Stimulated activated CD8-positive, alpha-beta memory T cell treated with anti-CD3 and anti-CD28 coated beads, Interleukin-4, amount 100 ng/mL, for 1 hour (primary cell): Measurements from ENCODE around the gene FCER2.

Experiments used
- DNase-seq, 2 donors: peaks; one replicate each; pipeline ENCODE4 v3.0.0-alpha.2; 2020; ENCODE audit warnings: low read depth in 2 of 2, low spot score in 1 of 2

FCER2 gene

GRCh38 chr19:7679771-7680605, 21.9 kb downstream of the FCER2 start:
- no peak for DNase-seq

DNA sequence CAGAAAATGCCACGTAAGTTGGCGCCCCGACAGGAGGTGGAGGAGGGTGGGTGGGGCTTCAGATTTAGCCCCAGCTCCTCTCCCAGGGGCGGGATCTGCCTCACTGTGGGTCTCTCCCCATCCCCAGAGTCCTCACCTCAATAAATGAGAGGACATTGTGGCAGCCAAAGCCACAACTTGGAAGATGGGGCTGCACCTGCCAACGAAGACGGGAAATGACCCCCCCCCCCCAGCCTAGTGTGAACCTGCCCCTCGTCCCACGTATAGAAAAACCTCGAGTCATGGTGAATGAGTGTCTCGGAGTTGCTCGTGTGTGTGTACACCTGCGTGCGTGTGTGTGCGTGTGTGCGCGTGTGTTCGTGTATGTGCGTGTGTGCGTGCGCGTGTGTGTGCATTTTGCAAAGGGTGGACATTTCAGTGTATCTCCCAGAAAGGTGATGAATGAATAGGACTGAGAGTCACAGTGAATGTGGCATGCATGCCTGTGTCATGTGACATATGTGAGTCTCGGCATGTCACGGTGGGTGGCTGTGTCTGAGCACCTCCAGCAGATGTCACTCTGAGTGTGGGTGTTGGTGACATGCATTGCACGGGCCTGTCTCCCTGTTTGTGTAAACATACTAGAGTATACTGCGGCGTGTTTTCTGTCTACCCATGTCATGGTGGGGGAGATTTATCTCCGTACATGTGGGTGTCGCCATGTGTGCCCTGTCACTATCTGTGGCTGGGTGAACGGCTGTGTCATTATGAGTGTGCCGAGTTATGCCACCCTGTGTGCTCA, 22.8 kb downstream of the FCER2 start:
- peak in 1 of 2 donors; percentile 40 for DNase-seq

- no peak for DNase-seq
Measured at GRCh38 chr19:7677669-7678311, 24.1 kb downstream of the FCER2 start.

DNA sequence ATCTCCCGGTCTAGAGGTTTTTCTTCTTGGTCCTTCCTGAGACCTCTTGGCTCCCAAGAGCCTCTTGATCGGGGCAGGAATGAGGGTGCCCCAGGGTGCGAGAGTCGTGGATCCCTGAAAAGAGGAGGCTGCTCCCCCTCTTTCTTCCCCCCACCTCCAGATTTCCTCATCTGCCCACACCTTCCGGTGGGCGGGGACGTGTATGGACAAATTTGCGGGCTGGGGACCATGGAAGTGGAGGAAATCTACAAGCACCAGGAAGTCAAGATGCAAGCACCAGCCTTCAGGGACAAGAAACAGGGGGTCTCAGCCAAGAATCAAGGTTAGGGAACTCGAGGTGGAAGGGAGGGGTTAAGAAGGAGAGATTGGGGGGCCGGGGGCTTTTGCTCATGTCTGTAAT, 25.1 kb downstream of the FCER2 start, which contains the start of gene MCEMP1:
Gene MCEMP1 (plus strand): TSS at position 237 of the 400 bp plus-strand sequence. CDS start 31 bp downstream, at position 268.
- no peak for DNase-seq

- no peak for DNase-seq
Measured at GRCh38 chr19:7676376-7676775, 25.6 kb downstream of the FCER2 start.

DNA sequence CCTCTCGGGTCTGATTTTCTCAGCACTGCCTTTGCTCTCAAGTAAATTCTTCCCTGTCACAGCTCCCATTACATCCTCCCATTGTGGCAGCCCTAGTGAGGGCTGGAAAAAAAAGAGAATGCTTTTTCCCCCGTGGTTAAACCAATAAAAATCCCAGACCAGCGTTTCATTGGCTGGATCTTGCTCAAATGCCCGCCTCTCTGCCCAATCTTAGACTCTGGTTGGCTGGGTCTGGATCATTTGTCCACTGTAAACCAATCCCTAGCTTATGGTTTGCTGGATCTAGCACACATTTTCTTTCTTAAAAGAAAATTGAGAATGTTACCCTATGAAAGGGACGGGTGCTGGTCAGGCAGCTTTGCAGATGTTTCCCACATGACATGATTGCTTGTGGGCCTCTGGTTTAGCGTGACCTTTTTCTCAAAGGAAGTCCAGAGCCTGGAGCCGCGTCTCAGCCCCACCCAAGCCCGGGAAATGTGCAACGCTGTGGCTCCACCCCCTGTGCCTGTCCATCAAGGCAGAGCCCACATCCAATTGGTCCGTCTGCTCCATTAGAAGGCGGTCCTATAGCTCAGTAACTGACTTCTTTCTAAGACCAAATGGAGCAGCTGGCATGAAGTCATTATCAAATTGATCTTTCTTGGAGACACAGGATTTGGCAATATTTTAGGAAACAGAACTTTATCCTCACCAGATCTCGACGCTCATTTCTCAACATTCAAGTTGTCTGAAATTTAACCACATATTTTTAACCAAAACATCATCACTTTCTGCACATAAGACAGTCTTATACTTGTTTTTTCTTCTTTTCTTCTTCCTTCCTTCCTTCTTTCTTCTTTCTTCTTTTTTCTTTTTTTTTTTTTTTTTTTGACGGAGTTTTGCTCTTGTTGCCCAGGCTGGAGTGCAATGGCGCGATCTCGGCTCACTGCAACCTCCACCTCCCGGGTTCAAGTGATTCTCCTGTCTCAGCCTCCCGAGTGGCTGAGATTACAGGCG, 27.6 kb downstream of the FCER2 start:
- no peak for DNase-seq

DNA sequence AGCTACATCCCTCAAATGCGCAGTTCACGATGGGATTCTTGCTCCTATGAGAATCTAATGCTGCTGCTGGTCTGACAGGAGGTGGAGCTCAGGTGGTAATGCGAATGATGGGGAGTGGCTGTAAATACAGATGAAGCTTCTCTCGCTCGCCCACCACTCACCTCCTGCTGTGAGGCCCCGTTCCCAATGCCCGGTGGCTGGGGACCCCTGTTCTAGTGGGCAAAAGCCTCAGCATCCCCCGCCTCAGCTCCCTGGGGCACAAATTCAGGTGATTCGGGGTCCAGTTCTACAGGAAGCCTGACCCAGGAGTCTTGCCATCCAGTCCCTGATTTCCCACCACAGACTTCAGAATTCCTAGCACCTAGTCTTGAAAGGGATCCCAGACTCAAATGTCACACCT, 29.4 kb downstream of the FCER2 start:
- no peak for DNase-seq

DNA sequence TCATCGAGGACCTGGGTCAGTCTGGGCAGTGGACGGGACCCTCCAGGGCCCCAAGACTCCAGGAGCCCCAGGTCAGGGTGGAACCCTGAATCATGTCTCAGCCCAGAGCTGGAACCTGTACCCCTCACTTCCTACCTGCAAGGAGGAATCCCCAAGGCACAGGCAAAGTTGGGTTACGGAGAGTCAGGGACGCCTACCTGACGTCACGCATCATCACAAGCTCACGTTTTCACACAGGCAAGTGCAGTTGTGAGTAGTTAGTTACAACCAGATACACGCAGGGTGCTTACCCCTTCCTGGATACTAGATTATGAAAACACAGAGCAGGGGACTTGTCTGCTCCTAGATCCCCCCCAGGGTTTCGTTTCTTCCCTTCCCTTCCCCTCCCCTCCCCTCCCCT, 31.1 kb downstream of the FCER2 start:
- DNase-seq = no peak

DNA sequence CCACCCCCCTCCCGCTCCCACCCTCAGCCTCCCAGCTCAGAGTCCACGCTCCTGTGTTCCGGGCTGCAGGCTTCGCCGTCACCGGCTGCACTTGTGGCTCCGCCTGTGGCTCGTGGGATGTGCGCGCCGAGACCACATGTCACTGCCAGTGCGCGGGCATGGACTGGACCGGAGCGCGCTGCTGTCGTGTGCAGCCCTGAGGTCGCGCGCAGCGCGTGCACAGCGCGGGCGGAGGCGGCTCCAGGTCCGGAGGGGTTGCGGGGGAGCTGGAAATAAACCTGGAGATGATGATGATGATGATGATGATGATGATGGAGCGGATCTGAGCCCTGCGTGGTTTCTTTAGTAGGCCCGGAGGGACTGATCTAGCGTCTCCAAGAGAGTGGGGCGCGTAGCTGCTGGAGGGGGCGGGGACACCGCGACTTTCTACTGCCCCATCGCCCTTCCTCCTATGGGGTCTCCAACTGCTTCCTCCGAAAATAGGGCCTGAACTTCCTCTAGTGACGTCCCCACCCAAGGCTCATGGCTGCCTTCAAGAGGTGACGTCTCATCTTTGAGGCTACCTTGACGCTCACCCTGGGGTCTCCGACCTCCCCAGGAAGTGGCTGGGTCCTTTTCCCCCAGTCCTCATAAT, 31.7 kb downstream of the FCER2 start:
- no peak for DNase-seq

DNA sequence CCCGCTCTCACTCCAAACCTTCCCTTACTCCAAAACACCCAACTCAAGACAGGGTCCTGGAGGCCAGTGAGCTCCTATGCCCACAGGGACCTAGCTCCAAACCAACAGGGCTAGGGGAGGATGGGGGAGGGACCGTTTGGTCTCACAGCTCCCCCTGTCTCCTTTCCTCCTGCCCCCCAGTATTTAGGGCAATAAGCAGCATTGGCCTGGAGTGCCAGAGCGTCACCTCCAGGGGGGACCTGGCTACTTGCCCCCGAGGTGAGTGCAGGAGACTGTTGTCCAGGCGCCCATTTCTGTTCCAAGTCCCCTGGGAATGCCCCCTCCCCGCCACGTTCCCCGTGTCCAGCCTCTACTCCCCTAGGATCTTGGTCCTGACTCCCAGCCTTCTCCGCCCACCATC, 32.3 kb downstream of the FCER2 start:
- no peak for DNase-seq

GRCh38 chr19:7668842-7669241, 33.1 kb downstream of the FCER2 start, which contains the start of gene RETN:
TSS of gene RETN (plus strand) at chr19:7669049. CDS start at chr19:7669327, 278 bp downstream.
- no peak for DNase-seq

GRCh38 chr19:7665076-7665475, 36.9 kb downstream of the FCER2 start:
- DNase-seq = no peak

DNA sequence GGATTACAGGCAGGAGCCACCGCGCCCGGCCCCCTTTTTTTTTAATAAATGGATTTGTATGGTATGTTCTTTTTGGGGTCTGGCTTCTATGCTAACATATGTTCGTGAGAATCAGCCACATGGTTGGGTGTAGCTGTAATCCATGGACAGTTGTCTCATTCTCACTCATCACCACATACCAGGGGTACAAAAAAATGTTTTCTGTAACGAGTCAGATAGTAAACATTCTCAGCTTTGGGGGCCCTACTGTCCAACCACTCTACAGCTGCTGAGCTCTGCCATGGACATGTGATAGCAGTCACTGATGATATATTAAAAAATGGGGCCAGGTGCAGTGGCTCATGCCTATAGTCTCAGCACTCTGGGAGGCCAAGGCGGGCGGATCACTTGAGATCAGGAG, 38.2 kb downstream of the FCER2 start:
- DNase-seq = no peak

GRCh38 chr19:7662657-7663056, 39.3 kb downstream of the FCER2 start:
- DNase-seq = no peak

- no peak for DNase-seq
Measured at GRCh38 chr19:7661744-7662538, 40.0 kb downstream of the FCER2 start.

DNA sequence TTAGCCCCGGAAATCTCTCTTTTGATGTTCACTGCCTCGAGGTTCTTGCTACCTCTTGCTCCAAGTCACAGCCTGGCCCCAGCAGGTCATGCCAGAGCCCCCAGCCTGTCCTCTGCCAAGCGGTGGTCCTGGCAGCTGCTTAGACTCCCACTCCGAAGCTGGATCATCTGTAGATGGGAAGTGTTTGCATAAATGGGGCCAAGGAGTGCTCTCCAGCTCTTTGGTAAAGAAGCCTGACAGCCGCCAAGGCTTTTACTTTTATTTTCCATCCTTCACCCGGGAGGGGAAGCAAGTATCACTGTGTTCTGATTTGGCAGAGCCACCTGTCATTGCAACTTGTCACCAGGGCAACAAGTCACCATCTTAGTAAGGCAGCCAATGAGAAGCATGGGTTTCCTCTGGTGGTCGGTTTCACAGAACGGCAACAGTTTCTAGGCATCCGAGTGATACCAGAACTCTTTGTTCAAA, 43.7 kb downstream of the FCER2 start:
- DNase-seq = no peak

- no peak for DNase-seq
Measured at GRCh38 chr19:7657131-7657751, 44.7 kb downstream of the FCER2 start.

DNA sequence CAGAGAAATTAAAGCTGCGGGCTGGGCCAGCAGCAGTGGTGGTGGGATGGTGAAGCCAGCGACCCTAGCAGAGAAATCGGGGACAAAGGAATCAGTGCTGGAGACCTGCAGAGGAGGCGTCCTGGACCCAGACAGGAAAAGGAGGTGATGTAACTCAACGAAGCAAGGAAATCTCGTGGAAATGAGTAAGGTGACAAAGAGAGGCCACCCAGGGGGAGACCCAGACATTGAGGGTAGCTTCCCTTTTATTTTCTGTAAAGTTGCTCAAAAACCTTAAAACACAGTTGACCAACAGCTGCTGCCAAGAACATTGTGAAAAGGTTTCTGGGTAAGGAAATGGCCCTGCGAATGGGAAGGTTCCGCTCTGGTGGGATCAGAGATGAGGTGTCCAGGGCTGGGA, 46.4 kb downstream of the FCER2 start:
- DNase-seq = no peak

DNA sequence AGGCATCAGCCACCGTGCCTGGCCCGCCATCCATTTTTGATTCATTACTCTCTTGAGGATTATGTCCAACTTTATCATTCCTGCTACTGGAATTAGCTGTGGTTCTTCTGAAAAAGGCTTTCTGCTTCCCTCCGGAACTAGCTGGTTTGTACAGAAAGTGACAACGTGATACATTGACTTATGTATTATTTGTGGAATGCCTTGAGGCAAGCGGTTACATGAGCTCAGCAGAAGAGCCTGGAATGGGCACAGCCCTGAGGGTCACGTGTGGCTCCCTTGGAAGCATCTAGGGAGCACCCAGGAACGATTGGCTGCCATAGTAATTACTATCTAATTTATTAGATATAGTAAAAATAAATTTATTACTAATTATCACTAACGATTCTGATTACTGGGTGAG, 47.5 kb downstream of the FCER2 start:
- no peak for DNase-seq
